Measurements from ENCODE around the gene FRMD4A.
"Not testable (repeated sequence)": the region's sequence is repeated elsewhere in the genome, so short reads cannot be mapped to it uniquely, and the experiment has no call there.

FRMD4A gene

DNA sequence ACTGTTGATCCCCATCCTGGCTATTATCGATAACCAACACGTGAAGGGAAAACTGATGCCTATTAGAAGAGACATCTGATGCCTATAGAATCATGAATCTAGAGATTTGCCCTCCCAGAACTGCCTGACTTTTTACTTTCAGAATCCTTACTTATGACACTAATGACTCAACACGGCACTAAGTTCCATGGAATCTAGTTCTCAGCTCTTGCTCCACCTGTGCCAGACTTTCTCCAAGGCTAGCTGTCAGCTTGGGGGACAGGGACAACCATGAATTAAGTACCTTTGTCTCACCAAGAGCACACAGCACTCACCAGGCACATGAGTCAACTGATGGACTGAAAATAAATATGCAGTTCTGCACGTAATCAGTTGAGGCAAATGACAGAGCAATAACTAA, 184.2 kb downstream of the FRMD4A start:
- no peak for DNase-seq (ENCODE audit: low read depth in 2 of 2)

- no peak for DNase-seq (ENCODE audit: low read depth in 2 of 2)
These were observed 184.7 kb downstream of the FRMD4A start for GRCh38 chr10:14146025-14146424.

DNA sequence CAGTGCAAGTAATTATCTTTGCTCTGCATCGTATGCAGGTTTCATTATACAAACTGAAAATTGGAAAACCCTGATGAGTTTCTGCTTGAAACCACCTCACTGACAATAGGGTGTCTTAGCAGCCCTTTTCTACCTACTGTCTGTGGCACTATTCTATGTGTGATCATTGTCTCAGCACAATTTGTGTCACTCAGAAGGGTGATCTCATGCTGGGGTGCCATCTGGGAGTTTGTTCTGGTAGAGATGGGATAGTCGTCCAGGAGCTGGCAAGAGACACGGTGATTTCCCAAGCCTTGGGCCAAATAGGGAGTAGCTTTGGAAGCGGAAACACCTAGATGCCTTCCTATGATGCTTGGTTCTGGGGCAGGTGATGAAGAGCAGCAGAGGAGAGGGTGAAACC, 186.3 kb downstream of the FRMD4A start:
- no peak for DNase-seq (ENCODE audit: low read depth in 2 of 2)

DNA sequence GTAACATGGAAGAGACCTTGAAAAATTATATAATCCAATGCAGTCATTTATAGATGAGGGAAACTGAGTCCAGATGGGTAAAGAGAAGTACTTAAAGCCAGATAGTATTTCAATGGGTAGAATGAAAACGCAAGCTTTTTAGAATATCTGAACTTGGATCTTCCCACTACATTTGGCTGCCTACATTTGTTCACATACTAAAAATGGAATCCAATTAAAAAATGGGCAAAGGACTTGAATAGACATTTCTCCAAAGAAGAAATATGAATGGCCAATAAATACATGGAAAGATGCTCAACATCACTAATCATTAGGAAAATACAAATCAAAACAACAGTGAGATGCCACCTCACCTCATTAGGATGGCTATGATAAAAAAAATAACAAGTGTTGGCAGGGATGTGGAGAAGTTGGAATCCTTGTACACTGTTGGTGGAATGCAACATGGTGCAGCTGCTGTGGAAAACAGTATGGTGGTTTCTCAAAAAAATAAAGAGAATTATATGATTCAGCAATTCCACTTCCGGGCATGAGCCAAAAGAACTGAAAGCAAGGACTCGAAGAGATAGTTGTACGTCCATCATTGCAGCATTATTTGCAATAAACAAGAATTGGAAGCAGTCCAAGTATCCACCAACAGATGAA, 188.0 kb downstream of the FRMD4A start:
- DNase-seq (ENCODE audit: low read depth in 2 of 2), result no peak

GRCh38 chr10:14141283-14141682, 189.4 kb downstream of the FRMD4A start:
- DNase-seq (ENCODE audit: low read depth in 2 of 2), result no peak

DNA sequence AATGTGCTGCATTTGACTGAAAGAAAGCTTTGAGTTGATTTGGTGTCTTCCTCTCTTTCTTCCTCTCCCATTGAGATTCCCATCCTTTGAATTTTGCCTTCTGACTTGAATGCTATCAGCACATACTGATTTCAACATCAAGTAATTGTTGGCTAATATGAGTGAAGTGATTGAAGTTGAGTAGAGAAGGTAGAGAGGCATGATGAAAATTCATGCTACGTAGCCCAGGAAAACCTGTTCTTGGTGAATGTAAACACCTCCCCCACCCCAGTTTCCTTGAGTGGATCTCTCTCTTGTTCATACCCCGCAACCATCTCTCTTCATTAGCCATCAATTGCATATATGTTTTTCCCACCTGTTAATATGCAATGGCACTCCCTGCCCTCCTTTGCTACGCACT, 193.3 kb downstream of the FRMD4A start:
- DNase-seq (ENCODE audit: low read depth in 2 of 2), result no peak

DNA sequence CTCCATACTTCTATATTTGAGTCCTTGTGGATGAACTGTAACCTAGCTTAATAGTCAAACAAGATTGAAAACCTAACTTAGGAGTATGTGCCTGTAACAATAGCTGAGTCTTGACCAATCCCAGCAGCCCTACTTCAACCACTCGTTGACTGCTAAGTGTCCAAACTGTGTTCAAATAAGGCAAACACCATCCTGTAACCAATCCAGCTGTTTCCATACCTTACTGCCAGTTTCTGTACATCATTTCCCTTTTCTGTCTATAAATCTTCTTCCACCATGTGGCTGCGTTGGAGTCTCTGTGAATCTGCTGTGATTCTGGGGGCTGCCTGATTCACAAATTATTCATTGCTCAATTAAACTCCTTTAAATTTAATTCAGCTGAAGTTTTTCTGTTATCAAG, 195.5 kb downstream of the FRMD4A start:
- not testable (repeated sequence) for DNase-seq (ENCODE audit: low read depth in 2 of 2)

DNA sequence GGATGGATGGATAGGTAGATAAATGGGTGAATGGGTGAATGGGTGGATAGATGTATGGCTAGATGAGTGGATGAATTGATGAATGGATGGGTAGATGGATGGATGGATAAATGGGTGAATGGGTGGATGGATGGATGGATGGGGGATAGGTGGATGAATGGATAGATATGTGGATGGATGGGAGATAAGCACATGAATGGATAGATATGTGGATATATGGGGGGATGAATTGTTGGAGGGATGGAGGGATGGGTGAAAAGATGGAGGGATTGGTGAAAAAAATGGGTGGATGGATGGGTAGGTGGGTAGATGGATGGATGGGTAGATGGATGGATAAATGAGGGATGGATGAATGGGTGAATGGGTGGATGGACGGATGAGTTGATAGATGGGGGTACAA, 196.4 kb downstream of the FRMD4A start:
- no peak for DNase-seq (ENCODE audit: low read depth in 2 of 2)

DNA sequence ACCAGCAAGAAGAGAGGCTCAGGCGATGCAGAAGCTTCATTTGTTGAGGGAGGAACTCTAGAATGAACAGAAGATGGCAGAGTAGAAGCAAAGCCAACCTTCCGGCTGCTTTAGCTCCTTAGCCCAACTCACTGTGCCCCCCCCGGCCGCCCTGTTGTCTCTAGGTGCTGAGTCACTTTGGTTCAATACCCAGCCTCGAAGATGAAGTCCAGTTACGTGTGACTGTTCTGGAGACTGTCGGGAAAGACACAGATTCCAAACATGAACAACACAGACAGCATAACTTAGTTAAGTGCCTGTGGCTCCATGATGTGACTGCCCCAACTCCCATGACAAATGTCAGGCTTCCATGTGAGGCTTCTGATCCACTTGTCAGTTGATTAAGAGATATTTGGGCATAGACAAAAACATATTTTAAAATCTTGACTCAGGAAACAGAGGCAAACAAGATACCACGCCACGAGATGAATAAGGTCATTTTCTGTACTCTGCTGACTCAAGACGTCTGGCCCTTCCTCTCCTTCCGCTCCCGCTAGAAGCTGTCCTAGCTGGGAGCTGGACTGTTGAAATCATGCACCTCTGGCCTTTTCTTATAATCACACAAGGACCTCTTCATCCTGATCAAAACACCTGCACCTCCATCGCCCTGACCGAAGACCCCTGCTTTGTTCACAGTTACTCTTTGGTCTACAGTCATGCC, 199.3 kb downstream of the FRMD4A start:
- DNase-seq (ENCODE audit: low read depth in 2 of 2), result no peak

GRCh38 chr10:14129770-14130169, 201.0 kb downstream of the FRMD4A start:
- DNase-seq (ENCODE audit: low read depth in 2 of 2), result no peak

DNA sequence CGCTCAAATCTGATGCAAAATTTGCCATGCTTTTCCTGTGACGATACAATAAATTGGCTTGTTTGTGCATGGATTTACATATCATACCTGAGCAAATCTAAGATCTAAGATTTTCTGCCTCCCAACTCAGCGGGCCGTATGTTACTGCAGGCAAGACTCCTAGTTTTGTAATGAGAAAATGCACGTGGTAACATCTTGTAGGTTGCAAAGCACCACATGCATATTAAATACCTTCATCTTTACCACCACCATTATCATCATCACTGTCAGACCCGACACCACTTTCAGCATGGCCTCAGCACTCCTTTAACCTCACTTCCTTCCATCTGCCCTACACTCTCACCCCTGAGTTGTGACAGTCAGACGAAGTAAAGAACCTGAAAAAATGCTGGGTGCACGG, 202.2 kb downstream of the FRMD4A start:
- no peak for DNase-seq (ENCODE audit: low read depth in 2 of 2)

DNA sequence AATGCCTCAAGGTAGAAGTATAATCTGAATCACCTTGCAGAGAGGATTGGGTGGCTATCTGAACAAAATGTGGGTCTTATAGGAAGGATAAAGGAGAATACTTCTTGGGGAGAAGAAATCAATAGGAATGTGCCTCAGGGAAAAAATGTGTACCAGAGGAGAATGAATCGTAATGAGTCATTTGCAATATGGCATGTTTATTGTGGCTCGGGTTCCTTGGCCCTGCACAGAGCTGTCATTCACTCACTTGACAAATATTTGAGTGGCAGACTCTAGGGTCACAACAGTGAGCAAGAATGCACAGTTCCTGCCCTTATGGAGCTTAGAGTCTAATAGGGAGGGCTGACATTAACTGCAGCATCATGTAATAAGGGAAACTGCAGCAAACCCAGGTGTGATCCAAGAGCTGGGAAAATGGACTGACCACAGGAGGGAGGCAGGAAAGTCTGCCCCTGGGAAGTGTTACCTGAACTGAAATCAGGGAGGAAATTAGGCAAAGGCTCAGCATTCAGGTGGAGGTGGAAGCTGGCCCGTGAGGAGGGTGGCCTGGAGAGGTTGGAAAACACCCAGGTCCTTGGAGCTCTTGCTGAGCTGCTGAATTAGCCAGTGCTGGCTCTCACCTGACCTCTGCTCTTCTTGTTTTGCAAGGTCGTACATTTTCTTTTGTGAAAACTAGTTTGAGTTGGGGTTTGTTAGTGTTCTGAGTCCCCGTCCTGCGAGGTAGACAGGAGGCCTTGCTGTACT, 203.9 kb downstream of the FRMD4A start:
- DNase-seq (ENCODE audit: low read depth in 2 of 2), result no peak

DNA sequence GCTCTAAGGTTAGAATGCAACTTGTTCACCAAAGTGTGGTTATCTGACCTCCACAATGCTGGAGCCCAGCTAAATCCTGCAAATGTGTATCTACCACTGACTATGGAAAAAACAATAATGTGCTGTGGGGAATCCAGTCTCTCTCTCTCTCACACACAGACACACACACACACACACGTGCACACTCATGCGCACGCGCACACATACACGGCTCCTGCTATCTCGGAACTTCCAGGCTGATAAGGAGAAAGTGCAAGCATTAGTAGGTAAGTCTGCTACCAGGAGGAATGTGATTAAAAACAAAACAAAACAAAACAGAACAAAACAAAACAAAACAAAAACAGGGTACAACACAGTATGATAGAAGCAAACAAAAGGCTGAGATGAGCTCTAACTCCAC, 205.2 kb downstream of the FRMD4A start:
- no peak for DNase-seq (ENCODE audit: low read depth in 2 of 2)

DNA sequence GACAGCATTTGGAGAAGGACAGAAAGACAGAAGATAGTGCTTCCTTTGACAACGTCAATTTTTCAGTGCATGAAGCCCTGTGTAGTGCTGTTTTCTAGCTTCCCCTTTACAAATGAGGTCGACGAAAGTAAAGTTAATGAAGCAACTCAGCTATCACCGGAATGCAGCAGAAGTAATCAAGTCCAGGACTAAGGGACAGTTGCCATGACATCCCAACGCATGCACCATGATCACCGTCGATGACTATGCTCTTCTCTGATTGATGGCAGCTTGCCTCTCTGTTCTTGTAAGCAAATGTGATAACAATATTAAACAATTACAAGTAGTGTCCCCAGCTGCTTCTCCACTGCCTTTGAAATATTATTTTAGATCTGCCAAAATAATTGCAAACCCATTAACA, 205.8 kb downstream of the FRMD4A start:
- no peak for DNase-seq (ENCODE audit: low read depth in 2 of 2)

- no peak for DNase-seq (ENCODE audit: low read depth in 2 of 2)
These were observed 207.6 kb downstream of the FRMD4A start for GRCh38 chr10:14123139-14123538.

GRCh38 chr10:14120812-14121211, 209.9 kb downstream of the FRMD4A start:
- no peak for DNase-seq (ENCODE audit: low read depth in 2 of 2)

- no peak for DNase-seq (ENCODE audit: low read depth in 2 of 2)
These were observed 211.8 kb downstream of the FRMD4A start for GRCh38 chr10:14118953-14119352.

DNA sequence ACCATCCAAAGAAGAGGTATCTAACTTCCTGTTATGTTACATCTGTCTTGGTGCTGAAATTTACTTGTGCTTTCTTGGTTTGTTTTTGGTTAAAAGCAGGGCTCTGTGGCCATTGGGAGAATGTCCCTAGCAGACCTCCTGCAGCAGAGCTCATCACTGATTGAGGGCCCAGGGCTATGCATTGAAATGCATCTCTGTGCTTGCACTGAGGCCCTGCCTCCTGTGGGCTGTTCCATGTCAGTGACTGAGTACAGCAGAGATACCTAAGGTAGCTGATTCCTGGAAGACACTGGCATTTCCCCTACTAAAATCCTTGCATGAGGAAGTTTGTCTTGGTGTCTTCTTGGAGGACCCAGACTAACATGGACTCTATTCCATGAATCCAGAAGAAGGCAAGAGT, 213.9 kb downstream of the FRMD4A start:
- DNase-seq (ENCODE audit: low read depth in 2 of 2), result no peak

DNA sequence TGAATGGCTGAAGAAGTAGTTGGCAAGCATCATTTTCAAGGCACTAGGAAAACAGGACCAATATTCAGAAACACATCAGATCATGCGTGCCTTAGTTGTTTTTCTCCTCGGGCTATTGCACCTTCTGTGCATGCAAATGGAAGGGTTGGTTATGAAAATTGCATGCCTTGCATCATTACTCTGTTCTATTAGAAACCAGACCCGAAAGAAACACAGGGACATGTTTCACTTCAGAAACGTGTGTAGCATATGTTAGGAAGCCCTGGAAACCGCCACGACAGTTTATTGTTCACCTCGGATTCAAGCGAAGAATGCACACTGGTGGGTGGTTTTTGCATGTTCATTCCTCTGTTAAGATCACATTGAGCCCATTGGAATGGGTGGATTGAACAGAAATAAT, 214.7 kb downstream of the FRMD4A start:
- no peak for DNase-seq (ENCODE audit: low read depth in 2 of 2)

DNA sequence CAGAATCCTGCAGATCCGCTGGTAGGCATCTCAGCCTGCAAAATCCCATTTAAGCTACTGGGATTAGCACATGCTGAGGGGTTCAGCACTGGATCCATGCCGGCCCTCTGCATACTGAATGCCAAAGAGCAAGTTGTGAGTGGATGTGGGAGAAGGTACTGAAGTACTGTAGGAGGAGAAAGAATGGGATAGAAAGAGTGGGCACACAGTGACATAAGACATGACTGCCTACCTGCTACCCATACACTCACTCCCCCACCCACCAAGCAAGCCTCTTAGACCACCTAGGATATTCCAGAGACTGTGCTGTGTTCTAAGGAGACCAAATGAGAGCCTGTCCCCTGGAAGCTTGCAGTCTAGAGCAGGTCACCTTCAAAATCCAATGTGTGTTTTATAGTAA, 215.9 kb downstream of the FRMD4A start:
- no peak for DNase-seq (ENCODE audit: low read depth in 2 of 2)

DNA sequence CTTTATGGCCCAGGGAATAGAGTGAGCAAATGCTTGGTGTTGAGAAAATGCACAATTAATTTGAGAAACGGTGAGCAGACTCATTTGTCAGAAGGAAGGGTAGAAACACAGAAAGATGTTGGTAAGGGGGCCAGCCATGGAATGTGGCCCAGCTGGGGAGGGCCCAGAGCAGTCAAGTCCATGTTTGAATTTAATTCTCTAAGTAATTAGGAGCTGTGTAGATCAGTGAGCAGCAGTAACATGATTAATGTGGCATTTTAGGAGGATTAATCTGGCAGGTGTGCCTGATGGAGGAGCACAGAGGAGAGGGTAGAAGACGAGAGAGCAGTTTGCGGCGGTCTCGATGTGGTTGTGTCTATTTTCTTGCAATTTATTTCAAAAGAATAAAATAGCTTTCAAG, 218.7 kb downstream of the FRMD4A start:
- no peak for DNase-seq (ENCODE audit: low read depth in 2 of 2)

DNA sequence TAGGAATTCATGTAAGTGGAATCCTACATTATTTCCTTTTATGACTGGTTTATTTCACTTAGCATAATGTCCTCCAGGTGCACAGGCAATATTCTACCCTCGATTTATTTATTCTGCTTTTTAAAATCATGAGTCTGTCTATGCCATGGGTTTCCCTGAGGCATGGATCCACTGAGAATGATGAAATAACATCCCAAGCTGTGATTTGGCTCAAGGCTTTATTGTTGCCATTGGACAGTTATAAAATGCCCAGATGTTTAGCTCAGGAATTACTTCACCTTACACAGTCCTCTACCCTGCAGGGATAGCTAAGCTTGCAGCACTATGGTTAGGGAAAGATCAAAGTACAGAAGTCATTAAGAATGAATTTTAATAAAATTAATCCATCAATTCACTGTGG, 219.5 kb downstream of the FRMD4A start:
- DNase-seq (ENCODE audit: low read depth in 2 of 2), result no peak

DNA sequence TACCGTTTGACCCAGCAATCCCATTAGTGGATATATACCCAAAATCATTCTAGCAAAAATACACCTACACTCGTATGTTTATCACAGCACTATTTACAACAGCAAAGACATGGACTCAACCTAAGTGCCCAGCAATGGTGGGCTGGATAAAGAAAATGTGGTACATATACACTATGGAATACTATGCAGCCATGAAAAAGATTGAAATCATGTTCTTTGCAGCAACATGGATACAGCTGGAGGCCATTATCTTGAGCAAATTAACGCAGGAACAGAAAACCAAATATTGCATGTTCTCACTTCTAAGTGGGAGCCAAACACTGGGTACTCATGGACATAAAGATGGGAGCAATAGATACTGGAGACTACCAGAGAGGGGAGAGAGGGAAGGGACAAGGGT, 223.9 kb downstream of the FRMD4A start:
- no peak for DNase-seq (ENCODE audit: low read depth in 2 of 2)

Measured in stimulated activated CD8-positive, alpha-beta memory T cell treated with anti-CD3 and anti-CD28 coated beads, Interleukin-7, amount 100 ng/mL, for 1 hour (primary cell).